Activated CD8-positive, alpha-beta memory T cell treated with anti-CD3 and anti-CD28 coated beads for 24 hours (primary cell): ENCODE results near the gene EPHB2.
"Not testable (repeated sequence)": the region's sequence is repeated elsewhere in the genome, so short reads cannot be mapped to it uniquely, and the experiment has no call there.

ENCODE experiments used
- DNase-seq: peaks from one replicate; pipeline ENCODE4 v3.0.0-alpha.2; 2020

The EPHB2 gene

DNA sequence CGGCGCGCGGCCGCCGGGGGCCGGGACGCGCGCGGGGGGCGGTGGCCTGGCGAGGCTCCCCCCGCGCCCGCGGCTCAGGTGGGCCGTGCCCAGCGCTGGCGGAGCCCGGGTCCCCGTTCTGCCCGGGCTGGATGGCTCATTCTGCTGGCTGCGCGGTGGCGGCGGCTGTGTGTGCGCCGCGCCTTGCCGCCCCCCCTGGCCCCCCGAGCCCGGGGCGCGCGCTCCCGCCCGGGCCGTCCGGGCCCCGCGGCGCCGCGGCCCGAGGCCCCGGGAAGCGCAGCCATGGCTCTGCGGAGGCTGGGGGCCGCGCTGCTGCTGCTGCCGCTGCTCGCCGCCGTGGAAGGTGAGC, at the start of gene EPHB2:
EPHB2 (plus strand) TSS at position 139 of the 349 bp plus-strand sequence; CDS start at position 283, 144 bp downstream.
- peak; percentile 63 for DNase-seq

DNA sequence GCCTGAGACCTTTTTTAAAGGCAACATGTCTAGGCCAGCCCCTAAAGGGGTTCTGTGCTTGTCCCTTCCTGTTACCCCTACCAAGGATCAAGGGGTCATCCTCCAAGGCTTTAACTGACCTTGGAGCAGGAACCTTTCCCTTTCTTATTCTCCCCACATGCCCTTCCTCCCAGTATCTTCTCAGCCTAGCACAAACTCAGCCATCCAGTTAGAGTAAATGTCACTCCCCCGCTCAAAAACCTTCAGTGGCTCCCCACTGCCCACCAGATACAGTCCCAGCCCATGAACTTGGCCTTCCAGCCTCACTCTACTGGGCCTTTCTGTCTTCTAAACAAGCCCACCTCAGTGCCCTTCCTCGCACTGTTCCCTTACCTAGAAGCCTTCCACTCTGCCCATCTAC, 48.8 kb upstream of the EPHB2 start:
- DNase-seq = no peak

DNA sequence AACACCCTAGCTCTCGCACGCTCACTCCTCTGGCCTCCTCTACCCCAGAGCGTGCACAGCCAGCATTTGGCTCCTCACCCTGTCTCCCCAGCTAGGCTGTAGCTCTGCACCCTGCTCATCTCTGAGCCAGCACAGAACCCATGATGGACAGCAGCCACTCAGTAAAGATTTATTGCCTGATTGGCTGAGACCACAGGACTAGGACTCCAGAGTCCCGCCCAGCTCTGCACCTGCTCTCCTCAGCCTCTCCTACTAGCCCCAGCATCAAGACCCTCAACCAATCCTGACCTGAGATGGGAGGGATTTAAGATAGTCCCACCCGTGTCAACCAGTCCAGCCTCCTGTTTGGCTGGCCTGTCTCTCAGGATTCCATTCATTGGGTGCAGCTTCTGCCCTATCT, 48.3 kb upstream of the EPHB2 start:
- no peak for DNase-seq

DNA sequence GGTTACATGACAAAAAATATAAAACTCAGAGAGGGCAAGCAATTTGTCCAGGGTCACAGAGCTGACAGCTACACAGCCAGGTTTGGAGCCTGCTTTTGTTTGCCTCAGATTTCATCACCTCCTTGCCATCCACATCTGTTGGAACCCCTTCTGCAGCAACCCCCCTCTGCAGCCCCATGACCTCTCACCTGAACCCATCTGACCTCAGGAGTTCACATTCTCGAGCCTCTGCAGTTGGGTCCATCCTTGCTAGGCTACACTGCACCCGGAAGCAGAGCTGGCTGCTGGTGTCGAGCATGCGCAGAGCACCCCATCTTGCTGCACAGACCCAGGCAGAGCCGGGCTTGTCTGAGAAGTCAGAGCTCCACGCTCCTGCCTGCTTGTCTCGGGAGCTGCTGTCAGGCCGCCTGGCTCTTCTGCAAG, 47.6 kb upstream of the EPHB2 start:
- DNase-seq = no peak

DNA sequence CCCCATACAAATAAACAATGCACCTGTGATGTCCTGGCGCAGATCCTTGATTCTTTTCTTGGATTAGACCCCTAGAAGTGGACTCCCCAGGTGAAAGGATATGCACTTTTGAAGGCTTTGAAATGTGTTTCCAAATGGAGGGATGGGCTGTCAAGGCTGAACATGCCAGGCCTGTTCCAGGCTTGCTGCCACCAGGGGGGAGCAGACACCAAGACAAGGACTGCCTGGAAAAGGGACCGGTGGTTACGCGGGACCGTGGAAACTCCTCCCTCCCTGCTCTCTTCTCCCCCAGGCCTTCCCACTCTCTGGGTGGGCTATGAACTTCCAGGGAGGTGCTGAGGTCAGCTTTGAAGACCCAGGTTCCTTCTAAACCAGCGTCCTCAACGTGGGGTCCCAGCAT, 44.9 kb upstream of the EPHB2 start:
- no peak for DNase-seq

DNA sequence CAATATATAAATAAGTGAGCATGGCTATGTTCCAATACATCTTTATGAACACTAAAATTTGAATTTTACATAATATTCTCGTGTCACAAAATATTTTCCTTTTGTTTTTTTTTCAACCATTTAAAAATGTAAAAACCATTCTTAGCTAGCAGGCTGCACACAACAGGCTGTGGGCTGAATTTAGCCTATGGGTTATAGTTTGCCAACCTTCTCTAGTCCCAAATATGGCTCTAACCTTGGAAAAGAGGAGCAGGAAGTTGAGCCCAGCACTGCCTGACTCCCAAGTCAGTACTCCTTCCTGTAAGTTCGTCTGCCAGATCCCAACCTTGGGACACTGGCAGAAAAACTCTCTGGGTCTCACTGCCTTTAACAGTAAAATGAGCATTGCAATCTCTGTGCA, 44.2 kb upstream of the EPHB2 start:
- no peak for DNase-seq

DNA sequence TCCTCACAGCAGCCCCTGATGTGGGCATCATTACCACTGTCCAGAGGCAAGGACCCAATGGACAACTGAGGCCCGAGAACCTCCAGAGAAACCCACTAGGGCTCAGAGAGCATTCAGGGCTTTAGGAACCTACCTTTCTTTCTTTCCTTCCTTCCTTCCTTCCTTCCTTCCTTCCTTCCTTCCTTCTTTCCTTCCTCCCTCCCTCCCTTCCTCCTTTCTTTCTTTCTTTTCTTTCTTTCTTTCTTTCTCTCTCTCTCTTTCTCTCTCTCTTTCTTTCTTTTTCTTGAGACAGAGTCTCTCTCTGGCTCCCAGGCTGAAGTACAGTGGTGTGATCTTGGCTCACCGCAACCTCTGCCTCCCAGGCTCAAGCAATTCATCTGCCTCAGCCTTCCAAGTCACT, 41.8 kb upstream of the EPHB2 start:
- DNase-seq = not testable (repeated sequence)

DNA sequence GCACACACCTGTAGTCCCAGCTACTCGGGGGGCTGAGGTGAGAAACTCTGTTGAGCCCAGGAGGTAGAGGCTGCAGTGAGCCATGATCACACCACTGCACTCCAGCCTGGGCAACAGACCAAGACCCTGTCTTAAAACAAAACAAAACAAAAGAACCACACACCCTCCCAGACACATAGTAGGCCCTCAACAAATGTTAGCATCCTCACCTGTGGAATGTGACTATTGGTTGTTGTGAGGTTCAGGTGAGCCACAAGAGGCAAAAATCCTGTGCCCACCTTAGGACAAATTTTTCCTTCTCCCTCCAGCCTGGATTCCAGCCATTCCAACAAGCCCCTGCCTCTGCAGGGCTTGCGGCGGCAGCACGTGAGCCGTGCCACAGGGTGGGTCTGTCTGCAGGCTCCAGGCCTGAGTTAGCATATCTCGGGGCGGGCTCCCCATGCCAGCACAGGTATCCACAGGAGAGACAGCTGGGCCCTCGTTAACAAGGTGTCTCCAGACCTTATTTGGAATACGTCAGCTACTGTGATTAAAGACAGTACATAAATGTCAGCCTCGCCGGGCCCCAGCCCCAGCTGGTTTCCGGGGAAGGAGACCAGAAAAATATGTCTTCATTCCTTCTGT, 40.2 kb upstream of the EPHB2 start:
- DNase-seq = no peak

DNA sequence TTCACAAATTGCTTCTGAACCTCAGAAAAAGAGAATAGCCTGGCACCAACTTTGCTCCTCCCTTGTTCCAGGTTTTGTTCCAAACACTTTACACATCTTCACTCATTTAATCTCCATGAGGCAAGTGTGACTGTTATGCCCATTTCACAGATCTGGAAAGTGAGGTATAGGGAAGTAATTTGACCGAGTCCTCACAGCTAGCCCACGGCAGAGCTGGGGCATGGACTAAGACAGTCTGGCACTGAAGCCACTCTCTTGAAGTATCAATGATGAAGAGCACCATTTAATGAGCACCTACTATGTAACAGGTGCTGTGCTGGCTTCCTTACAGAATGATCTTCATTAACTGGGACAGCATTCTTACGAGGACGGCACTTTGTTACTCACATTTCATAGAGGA, 38.6 kb upstream of the EPHB2 start:
- DNase-seq = no peak

DNA sequence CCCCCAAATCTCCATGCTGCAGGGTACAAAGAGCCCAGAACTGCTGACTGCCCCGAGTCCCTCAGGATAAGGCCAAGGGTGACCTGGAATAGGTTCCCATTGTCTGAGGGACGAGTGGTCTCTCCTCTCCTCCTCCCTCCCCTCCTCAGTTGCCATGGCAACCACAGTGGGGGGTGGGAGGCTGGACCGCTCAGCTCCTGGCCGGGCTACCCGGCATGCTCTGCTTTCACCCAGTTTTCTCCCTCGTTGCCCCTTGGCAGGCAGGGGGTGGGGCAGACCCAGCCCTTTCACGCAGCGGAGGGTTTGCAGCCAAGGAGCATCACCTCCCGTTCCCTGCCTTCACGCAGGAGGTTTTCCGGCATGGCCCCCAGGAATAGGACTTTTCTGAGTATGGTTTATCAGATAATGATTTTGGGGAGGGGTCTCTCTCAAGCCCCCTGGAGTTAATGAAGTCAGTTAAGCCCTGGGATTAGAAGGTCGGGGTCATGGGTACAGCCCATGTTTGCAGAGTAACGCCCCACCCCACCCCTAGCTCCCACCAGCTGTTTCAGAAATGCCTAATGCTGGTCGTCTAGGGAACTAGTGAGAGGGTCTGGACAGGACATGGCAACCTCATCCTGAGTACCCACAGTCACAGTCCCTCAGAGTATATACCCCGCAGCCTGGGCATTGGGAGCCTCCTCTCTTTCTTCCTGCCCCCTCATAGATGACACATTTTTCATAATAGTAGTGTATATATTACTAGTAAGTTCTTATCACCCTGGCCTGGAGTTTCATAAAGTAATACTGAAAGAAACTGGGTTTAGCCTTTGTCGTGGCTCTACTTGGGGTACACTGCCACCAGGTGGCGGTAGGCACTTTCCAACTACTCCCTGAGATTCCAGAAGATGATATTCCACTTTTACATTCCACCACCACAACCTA, 36.9 kb upstream of the EPHB2 start:
- no peak for DNase-seq

DNA sequence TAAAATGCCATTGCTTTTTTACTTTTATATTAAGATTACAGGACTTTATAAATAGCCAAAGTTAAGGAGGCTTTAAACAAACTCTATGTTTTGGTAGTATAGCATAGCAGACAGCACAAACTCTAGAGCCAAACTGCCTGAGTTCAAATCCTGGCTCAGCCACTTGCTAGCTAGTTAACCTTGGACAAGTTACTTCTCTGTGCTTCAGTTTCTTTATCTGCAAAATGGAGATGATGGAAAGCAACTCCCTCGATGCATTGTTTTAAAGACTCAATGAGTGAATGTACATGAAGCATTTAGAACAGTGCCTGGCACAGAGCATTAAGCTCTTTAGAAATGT, 36.3 kb upstream of the EPHB2 start:
- DNase-seq = no peak

DNA sequence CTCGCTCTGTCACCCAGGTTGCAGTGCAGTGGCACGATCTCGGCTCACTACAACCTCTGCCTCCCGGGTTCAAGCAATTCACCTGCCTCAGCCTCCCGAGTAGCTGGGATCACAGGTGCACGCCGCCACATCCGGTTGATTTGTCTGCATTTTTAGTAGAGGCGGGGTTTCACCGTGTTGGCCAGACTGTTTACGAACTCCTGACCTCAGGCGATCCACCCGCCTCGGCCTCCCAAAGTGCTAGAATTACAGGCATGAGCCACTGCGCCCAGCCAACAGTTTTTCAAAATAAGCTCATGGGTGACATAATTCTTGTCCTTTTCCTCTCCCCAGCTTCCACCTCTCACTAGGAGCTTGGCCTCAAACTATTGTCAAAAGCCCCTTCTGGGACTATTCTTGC, 34.5 kb upstream of the EPHB2 start:
- not testable (repeated sequence) for DNase-seq

DNA sequence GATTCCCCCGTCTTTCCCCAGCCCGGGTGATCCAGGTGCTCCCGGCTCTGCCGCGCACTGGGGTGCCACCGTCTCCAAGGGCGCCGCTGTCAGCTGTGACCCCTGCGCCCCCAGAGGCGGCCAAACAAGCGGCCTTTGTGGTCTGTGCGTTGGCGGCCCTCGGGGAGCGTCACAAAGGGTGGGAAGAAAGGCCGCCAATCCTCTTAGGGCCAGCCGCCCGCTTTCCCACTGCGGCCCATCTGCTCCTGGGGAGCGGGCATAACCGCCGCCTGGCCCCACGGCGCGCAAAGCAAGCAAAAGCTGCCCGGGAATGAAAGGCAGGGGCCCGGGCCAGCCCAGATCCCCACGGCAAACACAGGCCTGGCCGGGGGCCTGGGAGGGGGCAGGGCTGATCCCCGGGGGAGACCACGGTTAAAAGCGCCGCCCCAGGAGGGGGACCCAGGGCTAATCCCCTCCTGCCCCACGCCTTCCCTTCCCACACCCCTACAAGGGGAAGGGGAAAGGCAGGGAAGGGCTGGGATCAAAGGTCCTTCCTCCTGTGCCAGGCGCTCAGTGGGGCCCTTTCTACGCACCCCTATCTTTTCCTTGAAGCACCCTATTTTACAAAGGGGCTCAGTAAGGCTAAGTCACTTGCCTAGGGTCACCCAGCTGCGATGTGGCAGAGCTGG, 33.6 kb upstream of the EPHB2 start:
- DNase-seq = no peak

DNA sequence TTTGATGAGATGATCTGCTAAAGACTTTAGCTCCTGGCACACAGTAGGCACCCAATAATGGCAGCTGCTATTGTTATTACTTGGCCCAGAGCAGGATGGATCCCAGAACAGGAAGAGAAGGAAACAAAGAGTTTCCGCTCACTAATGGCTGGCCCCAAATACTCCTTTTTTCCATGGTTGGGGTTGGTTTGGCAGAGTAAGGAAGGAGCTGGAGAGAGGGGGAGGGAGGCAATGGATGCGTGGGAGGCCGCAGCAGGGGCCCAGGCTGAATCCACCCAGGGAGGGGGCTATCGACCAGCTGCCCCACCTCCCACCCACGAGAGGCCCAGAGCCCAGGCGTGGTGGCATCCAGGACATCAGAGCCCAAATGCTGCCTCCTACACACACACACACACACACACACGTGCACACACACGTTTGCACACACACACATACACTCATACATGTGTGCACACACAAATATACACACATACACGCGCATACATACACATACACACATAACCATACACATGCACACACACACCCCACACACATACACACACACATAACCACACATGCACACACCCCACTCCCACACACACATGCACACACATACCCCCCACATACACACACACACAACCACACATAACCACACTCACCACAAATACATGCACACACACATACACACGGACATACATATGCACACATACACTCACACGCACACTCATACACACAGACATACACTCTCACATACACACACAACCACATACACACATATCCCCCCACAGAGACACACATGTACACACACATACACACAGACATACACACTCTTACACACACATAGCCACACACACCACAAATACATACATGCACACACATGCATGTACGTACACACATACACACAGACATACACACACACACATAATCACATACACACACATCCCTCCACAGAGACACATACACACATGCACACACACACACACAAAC, 32.4 kb upstream of the EPHB2 start:
- DNase-seq = no peak

DNA sequence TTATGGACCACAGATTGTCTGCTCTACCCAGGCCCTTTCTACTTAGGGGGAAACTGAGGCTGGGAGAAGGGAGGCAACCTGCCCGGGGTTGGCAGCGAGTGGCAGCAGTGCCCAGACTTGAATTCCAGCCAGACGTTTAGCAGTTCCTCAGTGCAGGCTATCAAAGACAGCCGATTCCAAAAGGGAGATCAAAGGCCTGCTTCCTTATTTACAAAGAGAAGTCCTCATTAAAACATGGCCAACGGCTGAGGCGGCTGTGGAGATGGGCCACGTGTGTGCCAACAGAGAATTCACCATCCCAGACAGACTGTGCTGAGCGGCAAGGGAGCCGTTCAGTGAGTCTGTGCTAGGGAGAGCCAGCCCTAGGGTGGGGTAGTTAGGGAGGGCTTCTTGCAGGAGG, 29.9 kb upstream of the EPHB2 start:
- no peak for DNase-seq

DNA sequence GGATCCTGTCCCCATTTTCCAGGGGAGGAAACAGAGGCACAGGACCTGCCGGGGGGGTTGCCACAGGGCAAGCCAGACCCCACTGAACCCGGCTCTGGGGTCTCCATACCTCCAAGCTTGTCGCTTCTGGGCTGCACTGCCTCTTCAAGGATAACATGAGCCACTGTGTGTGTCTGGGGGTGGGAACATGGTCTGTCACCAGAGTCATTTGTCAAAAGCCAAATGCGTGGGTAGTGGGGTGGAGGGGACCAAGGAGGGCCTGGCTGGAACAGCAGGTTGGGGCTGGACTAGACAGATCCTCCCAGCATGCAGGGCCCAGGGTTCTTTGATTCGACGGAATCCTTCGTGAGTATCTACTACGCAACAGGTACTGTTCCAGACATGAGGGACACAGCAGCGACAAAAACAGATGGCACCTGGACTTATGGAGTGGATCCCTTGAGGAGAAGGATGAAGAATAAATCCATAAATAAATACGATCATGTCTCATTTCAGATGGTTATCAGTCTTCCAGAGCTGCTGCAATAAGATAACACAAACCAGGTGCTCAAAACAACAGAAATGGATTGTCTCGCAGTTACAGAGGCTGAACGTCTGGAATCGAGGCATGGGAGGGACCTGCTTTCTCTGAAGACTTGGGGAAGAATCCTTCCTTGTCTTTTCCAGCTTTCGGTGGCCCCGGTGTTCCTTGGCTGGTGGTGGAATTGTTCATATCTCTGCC, 28.9 kb upstream of the EPHB2 start:
- DNase-seq = no peak

DNA sequence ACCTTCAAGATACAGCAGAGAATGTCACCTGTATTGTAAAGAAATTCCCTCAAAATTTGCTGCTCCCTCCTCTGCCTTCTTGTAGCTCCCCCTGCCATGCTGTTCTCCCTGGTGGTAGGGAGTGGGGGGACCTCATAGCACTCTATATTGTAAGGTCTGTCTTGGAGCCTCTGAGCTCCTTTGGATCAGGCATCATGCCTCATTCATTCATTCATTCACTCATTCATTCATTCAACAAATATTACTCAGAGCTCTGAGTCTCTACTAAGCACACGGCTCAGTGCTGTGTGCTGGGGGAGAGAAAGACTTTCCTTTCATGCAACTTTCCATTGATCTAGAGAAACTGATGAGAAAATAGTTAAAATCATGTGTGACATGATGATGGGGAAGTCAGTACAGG, 27.1 kb upstream of the EPHB2 start:
- no peak for DNase-seq

DNA sequence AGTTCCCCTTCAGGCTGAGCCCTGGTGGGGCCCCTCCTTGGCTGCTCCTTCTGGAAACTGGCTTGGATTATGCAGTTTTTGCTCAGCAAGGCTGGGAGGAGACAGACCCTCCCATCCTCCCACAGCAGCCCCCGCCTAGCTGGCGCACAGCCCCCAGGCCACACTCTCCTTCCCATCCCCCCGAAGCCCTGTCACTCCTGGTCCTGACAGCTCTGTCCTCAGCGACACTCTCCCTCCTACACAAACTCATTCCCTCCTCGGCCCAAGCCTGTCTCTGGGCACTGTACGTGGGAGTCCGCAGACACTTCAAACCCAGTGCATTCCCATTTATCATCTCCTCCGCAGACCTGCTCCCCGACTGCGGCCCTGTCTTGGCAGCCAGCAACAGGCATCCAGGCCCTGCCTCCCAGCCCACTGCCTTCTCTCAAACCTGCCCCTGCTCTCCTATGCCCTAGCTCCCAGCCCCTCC, 25.0 kb upstream of the EPHB2 start:
- DNase-seq = no peak

DNA sequence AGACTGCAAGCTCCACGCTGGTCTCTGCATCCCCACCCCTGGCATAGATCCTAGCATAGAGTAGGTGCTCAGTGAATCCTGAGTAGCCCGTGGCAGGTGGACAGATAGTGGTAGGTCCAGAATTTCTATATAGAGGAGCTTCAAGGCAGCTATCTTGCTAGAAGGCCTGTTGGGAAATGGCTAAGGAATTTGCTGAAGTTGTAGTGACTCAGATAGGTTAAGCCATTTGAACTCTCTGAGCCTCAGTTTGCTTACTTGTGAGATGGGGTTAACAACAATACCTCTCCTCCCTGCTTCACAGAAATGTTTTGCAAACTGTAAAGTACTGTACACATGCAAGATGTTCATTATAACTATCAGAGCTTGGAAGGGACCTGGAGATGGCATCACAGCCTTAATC, 23.4 kb upstream of the EPHB2 start:
- DNase-seq = no peak

DNA sequence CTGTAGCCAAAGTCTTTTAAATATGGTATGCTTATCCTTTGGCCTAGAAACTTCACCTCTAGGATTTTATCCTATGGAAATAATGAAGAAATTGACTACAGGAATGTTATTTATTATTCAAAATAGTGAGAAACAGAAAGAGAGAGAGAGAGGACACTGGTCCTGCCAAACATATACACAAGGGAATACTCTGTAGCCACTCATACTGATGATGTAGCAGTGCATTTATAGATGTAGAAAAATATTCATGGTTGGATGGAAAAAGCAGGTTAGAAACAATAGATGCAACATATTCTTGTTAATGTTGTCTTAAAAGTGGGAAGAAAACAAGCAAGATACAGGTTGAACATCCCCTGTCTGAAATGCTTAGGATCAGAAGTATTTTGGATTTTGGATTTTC, 22.2 kb upstream of the EPHB2 start:
- no peak for DNase-seq

DNA sequence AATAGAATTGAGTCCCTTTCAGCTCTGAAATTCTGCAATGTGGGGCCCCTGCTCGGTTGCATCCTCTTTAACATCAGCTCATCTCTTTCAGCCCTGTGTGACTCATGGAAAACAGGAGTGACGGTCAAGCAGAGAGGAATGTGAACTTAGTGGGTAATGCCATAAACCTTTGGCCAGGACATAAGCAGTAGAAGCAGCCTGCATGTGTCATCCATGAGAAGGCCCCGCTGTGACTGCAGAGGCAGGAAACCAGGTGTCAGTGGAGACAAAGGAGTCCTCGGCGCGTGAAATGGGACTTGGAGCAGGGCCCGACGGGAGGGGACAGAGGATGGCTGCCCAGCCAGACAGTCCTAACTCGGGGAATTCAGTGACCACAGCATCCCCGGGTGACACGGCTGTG, 21.1 kb upstream of the EPHB2 start:
- DNase-seq = no peak
